Adrenal gland (tissue), 5 donors: ENCODE data around the gene RIPPLY1.

Experiments
- POLR2A ChIP-seq, 2 donors: fragments of 450-650 bp; IDR thresholded peaks; one replicate each; pipeline ENCODE4 v1.6.1; 2017; ENCODE audit warnings: antibody characterized with exemption in 2 of 2, mild to moderate bottlenecking in 2 of 2, moderate library complexity in 1 of 2
- TF ChIP-seq, protein P1 (sequence below), 6 experiments: fragments of 450-650 bp in 4 of 6; fragments of 200-600 bp in 2 of 6; sonication (generic) in 1 of 6; IDR thresholded peaks; 1 replicate in 5 of 6; 2 replicates in 1 of 6; pipeline versions ENCODE4 v1.5.1 to v1.8.0; 2016 to 2021; ENCODE audit warnings: antibody characterized with exemption in 6 of 6, mild to moderate bottlenecking in 2 of 6, moderate library complexity in 1 of 6
- donor health status: DM: no; HTN: no; CAD: no.

DNA sequence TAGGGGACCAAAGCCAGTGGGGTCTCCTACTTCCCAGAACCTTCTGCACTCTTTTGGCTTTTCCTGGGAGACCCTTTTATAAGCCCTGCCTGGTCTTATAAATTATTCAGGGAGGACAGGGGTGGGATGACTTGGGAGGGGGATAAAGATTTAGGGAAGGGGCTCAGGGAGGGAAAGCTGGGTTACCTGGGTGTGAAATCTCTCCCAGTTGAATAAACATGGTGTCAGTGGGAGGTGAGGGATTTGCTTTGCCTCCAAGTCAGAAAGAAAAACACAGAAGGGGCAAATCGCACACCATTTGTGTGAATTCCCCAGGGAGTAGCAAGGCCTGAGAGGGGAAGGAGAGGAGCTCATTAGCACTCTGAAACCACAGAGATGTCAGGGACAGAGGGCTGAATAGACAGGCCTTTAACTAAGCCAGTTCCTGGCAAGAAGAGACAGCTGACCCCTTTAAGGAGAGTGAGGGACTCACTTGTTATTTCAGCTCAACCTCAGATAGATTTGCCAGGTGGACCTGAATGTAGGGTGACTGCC lies at the start of gene RIPPLY1:
- TF ChIP-seq, protein P1, sequence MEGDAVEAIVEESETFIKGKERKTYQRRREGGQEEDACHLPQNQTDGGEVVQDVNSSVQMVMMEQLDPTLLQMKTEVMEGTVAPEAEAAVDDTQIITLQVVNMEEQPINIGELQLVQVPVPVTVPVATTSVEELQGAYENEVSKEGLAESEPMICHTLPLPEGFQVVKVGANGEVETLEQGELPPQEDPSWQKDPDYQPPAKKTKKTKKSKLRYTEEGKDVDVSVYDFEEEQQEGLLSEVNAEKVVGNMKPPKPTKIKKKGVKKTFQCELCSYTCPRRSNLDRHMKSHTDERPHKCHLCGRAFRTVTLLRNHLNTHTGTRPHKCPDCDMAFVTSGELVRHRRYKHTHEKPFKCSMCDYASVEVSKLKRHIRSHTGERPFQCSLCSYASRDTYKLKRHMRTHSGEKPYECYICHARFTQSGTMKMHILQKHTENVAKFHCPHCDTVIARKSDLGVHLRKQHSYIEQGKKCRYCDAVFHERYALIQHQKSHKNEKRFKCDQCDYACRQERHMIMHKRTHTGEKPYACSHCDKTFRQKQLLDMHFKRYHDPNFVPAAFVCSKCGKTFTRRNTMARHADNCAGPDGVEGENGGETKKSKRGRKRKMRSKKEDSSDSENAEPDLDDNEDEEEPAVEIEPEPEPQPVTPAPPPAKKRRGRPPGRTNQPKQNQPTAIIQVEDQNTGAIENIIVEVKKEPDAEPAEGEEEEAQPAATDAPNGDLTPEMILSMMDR (IDR thresholded peaks at IDR 0.05) = no peak
- no peak for TF ChIP-seq POLR2A (IDR thresholded peaks at IDR 0.05)
